Measurements from ENCODE around the gene RBM4B. TPM values are rescaled to one million over a fixed set of nuclear protein-coding genes. Genes with fewer than 3 reads are reported as not detected.

The RBM4B gene
- total and polyA plus RNA-seq, 2 experiments from 2014 or later, result 28.0 to 31.0 TPM

DNA sequence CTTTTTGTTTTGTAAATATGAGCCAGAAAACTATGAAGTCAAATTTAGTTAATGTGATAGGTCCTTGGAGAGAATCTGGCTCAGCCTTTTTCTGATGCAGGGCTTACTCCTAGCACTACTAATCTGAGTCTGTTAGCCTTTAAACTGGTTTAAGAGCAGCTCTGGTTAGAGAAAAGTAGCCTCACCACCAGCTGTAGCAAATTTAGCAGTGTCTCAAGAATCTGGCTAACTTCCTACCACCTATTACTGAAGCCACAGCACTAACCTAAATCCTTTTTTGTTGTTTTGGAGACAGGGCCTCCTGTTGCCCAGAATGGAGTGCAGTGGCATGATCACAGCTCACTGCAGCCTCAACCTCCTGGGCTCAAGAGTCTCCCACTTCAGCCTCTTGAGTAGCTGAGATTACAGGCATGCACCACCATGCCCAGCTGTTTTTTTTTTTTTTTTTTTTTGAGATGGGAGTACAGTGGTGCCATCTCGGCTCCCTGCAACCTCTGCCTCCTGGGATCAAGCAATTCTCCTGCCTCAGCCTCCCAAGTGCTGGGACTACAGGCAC lies 13.9 kb downstream of the RBM4B start:
- peaks cover 68% of the 10 kb centered on the region for H4K20me1 ChIP-seq (replicated peaks; ENCODE audit: insufficient read depth)
- Mint-ChIP-seq H3K27me3 (ENCODE audit: insufficient read depth, low read depth, poor library complexity) (peaks cover 2% of the 10 kb centered on the region), H3K9me3 (no peaks in the 10 kb centered on the region), H3K27ac (no peak overlapping the region), H3K4me3 (no peak overlapping the region), H3K36me3 (ENCODE audit: low read depth) (peaks cover 50% of the 10 kb centered on the region; the same call in 2 of the 3 replicates), H3K4me1 (no peaks in the 10 kb centered on the region)
- DNase-seq (ENCODE audit: low spot score) (no peak), ATAC-seq (no peak)
- H3K27ac ChIP-seq (ENCODE audit: low read depth), result 0 out of 2 replicates have a peak overlapping the region, but pooled peaks have one; percentile 19
- H3K4me2 ChIP-seq, result no peak overlapping the region
- peaks cover 17% of the 10 kb centered on the region for H3F3A ChIP-seq (replicated peaks; ENCODE audit: low read depth)
- no peaks in the 10 kb centered on the region for H3K4me1 ChIP-seq (ENCODE audit: insufficient read depth)
- no peak for TF ChIP-seq EZH2phosphoT487 (IDR thresholded peaks at IDR 0.05; ENCODE audit: unreplicated experiment)
- TF ChIP-seq EZH2 (IDR thresholded peaks at IDR 0.05; ENCODE audit: low read depth, unreplicated experiment), result no peak
- TF ChIP-seq, protein P1, sequence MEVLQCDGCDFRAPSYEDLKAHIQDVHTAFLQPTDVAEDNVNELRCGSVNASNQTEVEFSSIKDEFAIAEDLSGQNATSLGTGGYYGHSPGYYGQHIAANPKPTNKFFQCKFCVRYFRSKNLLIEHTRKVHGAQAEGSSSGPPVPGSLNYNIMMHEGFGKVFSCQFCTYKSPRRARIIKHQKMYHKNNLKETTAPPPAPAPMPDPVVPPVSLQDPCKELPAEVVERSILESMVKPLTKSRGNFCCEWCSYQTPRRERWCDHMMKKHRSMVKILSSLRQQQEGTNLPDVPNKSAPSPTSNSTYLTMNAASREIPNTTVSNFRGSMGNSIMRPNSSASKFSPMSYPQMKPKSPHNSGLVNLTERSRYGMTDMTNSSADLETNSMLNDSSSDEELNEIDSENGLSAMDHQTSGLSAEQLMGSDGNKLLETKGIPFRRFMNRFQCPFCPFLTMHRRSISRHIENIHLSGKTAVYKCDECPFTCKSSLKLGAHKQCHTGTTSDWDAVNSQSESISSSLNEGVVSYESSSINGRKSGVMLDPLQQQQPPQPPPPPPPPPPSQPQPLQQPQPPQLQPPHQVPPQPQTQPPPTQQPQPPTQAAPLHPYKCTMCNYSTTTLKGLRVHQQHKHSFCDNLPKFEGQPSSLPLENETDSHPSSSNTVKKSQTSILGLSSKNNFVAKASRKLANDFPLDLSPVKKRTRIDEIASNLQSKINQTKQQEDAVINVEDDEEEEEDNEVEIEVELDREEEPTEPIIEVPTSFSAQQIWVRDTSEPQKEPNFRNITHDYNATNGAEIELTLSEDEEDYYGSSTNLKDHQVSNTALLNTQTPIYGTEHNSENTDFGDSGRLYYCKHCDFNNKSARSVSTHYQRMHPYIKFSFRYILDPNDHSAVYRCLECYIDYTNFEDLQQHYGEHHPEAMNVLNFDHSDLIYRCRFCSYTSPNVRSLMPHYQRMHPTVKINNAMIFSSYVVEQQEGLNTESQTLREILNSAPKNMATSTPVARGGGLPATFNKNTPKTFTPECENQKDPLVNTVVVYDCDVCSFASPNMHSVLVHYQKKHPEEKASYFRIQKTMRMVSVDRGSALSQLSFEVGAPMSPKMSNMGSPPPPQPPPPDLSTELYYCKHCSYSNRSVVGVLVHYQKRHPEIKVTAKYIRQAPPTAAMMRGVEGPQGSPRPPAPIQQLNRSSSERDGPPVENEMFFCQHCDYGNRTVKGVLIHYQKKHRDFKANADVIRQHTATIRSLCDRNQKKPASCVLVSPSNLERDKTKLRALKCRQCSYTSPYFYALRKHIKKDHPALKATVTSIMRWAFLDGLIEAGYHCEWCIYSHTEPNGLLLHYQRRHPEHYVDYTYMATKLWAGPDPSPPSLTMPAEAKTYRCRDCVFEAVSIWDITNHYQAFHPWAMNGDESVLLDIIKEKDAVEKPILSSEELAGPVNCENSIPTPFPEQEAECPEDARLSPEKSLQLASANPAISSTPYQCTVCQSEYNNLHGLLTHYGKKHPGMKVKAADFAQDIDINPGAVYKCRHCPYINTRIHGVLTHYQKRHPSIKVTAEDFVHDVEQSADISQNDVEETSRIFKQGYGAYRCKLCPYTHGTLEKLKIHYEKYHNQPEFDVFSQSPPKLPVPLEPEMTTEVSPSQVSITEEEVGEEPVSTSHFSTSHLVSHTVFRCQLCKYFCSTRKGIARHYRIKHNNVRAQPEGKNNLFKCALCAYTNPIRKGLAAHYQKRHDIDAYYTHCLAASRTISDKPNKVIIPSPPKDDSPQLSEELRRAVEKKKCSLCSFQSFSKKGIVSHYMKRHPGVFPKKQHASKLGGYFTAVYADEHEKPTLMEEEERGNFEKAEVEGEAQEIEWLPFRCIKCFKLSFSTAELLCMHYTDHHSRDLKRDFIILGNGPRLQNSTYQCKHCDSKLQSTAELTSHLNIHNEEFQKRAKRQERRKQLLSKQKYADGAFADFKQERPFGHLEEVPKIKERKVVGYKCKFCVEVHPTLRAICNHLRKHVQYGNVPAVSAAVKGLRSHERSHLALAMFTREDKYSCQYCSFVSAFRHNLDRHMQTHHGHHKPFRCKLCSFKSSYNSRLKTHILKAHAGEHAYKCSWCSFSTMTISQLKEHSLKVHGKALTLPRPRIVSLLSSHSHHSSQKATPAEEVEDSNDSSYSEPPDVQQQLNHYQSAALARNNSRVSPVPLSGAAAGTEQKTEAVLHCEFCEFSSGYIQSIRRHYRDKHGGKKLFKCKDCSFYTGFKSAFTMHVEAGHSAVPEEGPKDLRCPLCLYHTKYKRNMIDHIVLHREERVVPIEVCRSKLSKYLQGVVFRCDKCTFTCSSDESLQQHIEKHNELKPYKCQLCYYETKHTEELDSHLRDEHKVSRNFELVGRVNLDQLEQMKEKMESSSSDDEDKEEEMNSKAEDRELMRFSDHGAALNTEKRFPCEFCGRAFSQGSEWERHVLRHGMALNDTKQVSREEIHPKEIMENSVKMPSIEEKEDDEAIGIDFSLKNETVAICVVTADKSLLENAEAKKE (CRISPR knock-in tag; IDR thresholded peaks at IDR 0.05), result no peak
- no peaks in the 10 kb centered on the region for H3K9me2 ChIP-seq (ENCODE audit: insufficient read depth)
- no peak overlapping the region for H3K4me3 ChIP-seq
- peaks cover 34% of the 10 kb centered on the region for H3K36me3 ChIP-seq (ENCODE audit: insufficient read depth)
- H2AFZ ChIP-seq, result no peak overlapping the region
- H3K27me3 ChIP-seq (ENCODE audit: insufficient read depth), result no peaks in the 10 kb centered on the region
- peaks cover 74% of the 10 kb centered on the region for H3K79me2 ChIP-seq (replicated peaks; ENCODE audit: insufficient read depth)

DNA sequence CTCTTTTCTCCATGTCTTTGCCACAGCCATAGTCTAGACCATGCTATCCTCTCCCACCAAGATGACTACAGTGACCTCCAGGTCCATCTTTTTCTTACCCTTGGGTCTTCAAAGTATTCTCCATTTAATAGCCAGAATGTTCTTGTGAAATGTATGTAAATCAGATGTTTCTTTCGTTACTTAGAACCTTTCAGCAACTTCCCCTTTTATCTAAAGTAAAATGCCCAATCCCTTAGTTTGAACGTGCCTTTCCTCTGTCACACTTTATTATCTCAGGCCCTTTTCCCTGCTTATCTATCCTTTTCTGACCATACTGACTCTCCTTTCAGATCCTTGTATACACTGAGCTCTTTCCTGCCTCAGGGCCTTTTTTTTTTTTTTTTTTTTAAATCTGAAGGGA lies 17.9 kb downstream of the RBM4B start:
- Histone ChIP-seq H3F3A (replicated peaks; ENCODE audit: low read depth) (peaks cover 15% of the 10 kb centered on the region; the same call in 1 of the 2 replicates), H3K27ac (ENCODE audit: low read depth) (0 out of 2 replicates have a peak overlapping the region, but pooled peaks have one; percentile 26), H3K27me3 (ENCODE audit: insufficient read depth) (no peaks in the 10 kb centered on the region), H4K20me1 (replicated peaks; ENCODE audit: insufficient read depth) (peaks cover 53% of the 10 kb centered on the region), H3K79me2 (replicated peaks; ENCODE audit: insufficient read depth) (peaks cover 79% of the 10 kb centered on the region), H3K4me2 (no peak overlapping the region), H3K4me3 (no peak overlapping the region), H3K9me2 (ENCODE audit: insufficient read depth) (no peaks in the 10 kb centered on the region), H2AFZ (no peak overlapping the region), H3K36me3 (ENCODE audit: insufficient read depth) (peaks cover 30% of the 10 kb centered on the region), H3K4me1 (ENCODE audit: insufficient read depth) (no peaks in the 10 kb centered on the region)
- Mint-ChIP-seq H3K27ac (no peak overlapping the region), H3K36me3 (ENCODE audit: low read depth) (peaks cover 32% of the 10 kb centered on the region), H3K9me3 (no peaks in the 10 kb centered on the region), H3K4me1 (no peaks in the 10 kb centered on the region), H3K4me3 (no peak overlapping the region), H3K27me3 (ENCODE audit: insufficient read depth, low read depth, poor library complexity) (peaks cover 8% of the 10 kb centered on the region)
- DNase-seq (ENCODE audit: low spot score) (no peak), ATAC-seq (no peak)
- TF ChIP-seq NANOG (IDR thresholded peaks at IDR 0.05; ENCODE audit: borderline replicate concordance) (no peak), ZNF331 (CRISPR knock-in tag; IDR thresholded peaks at IDR 0.05; ENCODE audit: low read depth) (no peak)
- TF ChIP-seq, protein P1 (CRISPR knock-in tag; IDR thresholded peaks at IDR 0.05), result no peak
